T-helper 1 cell treated with Interleukin-12 subunit alpha and Interleukin-12 subunit beta and Interleukin-4 antibody, amounts not matched to agents 30 μg/mL and 1 μg/mL, for 36 hours (primary cell): Measurements from ENCODE around the gene GNAS.

Experiments
- H3K27ac Mint-ChIP-seq: one replicate; pipeline ENCODE4 v1.8.0; 2021; ENCODE audit warnings: mild to moderate bottlenecking, mixed read lengths
- H3K27me3 Mint-ChIP-seq: one replicate; pipeline ENCODE4 v1.8.0; 2021; ENCODE audit warnings: low read depth, mixed read lengths
- H3K36me3 Mint-ChIP-seq: one replicate; pipeline ENCODE4 v1.8.0; 2021; ENCODE audit warnings: low read depth, mixed read lengths
- H3K4me1 Mint-ChIP-seq: one replicate; pipeline ENCODE4 v1.8.0; 2021; ENCODE audit warnings: low read depth, mixed read lengths
- H3K4me3 Mint-ChIP-seq: one replicate; pipeline ENCODE4 v1.8.0; 2021; ENCODE audit warnings: mild to moderate bottlenecking, moderate library complexity, mixed read lengths
- H3K9me3 Mint-ChIP-seq: one replicate; pipeline ENCODE4 v1.8.0; 2021; ENCODE audit warnings: mixed read lengths

Gene GNAS

GRCh38 chr20:58953050-58953449 lies 100.5 kb downstream of the GNAS start:
- Mint-ChIP-seq H3K36me3 (no peaks in the 10 kb centered on the region), H3K27ac (no peak overlapping the region), H3K4me1 (no peaks in the 10 kb centered on the region), H3K9me3 (no peaks in the 10 kb centered on the region), H3K4me3 (no peak overlapping the region), H3K27me3 (peaks cover 18% of the 10 kb centered on the region)

- H3K9me3 Mint-ChIP-seq = no peaks in the 10 kb centered on the region
- H3K4me1 Mint-ChIP-seq = no peaks in the 10 kb centered on the region
- no peak overlapping the region for H3K27ac Mint-ChIP-seq
These were observed 103.6 kb downstream of the GNAS start for GRCh38 chr20:58956078-58956477.

GRCh38 chr20:58959652-58960051 lies 107.1 kb downstream of the GNAS start:
- H3K27ac Mint-ChIP-seq = no peak overlapping the region
- peaks cover 30% of the 10 kb centered on the region for H3K27me3 Mint-ChIP-seq
- no peaks in the 10 kb centered on the region for H3K36me3 Mint-ChIP-seq
- no peaks in the 10 kb centered on the region for H3K4me1 Mint-ChIP-seq
- H3K4me3 Mint-ChIP-seq = no peak overlapping the region
- H3K9me3 Mint-ChIP-seq = no peaks in the 10 kb centered on the region

More at GRCh38 chr20:58956078-58956477, 103.6 kb downstream of the GNAS start:
- Mint-ChIP-seq H3K4me3 (no peak overlapping the region), H3K36me3 (no peaks in the 10 kb centered on the region), H3K27me3 (peaks cover 23% of the 10 kb centered on the region)
